Measurements from ENCODE around the gene PTDSS2.

DNA sequence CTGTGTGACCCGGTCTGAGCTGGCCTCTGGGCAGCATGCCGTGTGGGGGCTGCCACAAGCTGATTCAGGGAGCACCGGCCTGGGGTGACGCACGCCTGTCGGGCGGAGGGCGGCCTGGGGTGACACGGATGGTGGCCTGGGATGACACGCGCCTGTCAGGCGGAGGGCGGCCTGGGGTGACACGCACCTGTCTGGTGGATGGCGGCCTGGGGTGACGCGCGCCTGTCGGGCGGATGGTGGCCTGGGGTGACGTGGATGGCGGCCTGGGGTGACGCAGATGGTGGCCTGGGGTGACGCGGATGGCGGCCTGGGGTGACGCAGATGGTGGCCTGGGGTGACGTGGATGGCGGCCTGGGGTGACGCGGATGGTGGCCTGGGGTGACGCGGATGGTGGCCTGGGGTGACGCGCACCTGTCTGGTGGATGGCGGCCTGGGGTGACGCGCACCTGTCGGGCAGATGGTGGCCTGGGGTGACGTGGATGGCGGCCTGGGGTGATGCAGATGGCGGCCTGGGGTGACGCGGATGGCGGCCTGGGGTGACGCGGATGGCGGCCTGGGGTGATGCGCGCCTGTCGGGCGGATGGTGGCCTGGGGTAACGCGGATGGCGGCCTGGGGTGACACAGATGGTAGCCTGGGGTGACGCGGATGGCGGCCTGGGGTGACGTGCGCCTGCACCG, 21.5 kb downstream of the PTDSS2 start:
- TF ChIP-seq, protein P1, sequence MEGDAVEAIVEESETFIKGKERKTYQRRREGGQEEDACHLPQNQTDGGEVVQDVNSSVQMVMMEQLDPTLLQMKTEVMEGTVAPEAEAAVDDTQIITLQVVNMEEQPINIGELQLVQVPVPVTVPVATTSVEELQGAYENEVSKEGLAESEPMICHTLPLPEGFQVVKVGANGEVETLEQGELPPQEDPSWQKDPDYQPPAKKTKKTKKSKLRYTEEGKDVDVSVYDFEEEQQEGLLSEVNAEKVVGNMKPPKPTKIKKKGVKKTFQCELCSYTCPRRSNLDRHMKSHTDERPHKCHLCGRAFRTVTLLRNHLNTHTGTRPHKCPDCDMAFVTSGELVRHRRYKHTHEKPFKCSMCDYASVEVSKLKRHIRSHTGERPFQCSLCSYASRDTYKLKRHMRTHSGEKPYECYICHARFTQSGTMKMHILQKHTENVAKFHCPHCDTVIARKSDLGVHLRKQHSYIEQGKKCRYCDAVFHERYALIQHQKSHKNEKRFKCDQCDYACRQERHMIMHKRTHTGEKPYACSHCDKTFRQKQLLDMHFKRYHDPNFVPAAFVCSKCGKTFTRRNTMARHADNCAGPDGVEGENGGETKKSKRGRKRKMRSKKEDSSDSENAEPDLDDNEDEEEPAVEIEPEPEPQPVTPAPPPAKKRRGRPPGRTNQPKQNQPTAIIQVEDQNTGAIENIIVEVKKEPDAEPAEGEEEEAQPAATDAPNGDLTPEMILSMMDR (IDR thresholded peaks at IDR 0.05; ENCODE audit: low read length) = no peak
- no peak for TF ChIP-seq EZH2 (IDR thresholded peaks at IDR 0.05; ENCODE audit: borderline replicate concordance, low read length)
